Measurements from ENCODE around the gene EVA1C. TPM values are rescaled to one million over a fixed set of nuclear protein-coding genes. Genes with fewer than 3 reads are reported as not detected.
"Not testable (repeated sequence)": the region's sequence is repeated elsewhere in the genome, so short reads cannot be mapped to it uniquely, and the experiment has no call there.

The EVA1C gene
- total RNA-seq, 1 donor from 2014 or later = 0.38 TPM

GRCh38 chr21:32448803-32449594 lies 36.5 kb downstream of the EVA1C start:
- no peak for DNase-seq
- CTCF ChIA-PET = no interaction called here
- POLR2A ChIA-PET = no interaction called here
- Mint-ChIP-seq H3K4me3 (no peak overlapping the region), H3K27ac (no peak overlapping the region), H3K27me3 (no peaks in the 10 kb centered on the region), H3K36me3 (ENCODE audit: low read depth) (peaks cover under 1% of the 10 kb centered on the region), H3K4me1 (no peaks in the 10 kb centered on the region), H3K9me3 (peaks cover 2% of the 10 kb centered on the region)
- ATAC-seq (ENCODE audit: low read depth) = no peak
- no peak for TF ChIP-seq CTCF (IDR thresholded peaks at IDR 0.05)
- intact Hi-C loops (cut with micrococcal nuclease) = no loop called here

- H3K9me3 Mint-ChIP-seq; H3K27me3 Mint-ChIP-seq; H3K27ac Mint-ChIP-seq; intact Hi-C loops (cut with micrococcal nuclease); H3K36me3 Mint-ChIP-seq (ENCODE audit: low read depth); POLR2A ChIA-PET; CTCF ChIA-PET; ATAC-seq (ENCODE audit: low read depth); H3K4me3 Mint-ChIP-seq; DNase-seq; H3K4me1 Mint-ChIP-seq: not testable (repeated sequence)
Observed at GRCh38 chr21:32450881-32451701, 38.6 kb downstream of the EVA1C start.

GRCh38 chr21:32452191-32452590 lies 39.7 kb downstream of the EVA1C start:
- ATAC-seq (ENCODE audit: low read depth); intact Hi-C loops (cut with micrococcal nuclease); H3K27me3 Mint-ChIP-seq; H3K27ac Mint-ChIP-seq; POLR2A ChIA-PET; CTCF ChIA-PET; H3K9me3 Mint-ChIP-seq; H3K4me1 Mint-ChIP-seq; H3K36me3 Mint-ChIP-seq (ENCODE audit: low read depth); H3K4me3 Mint-ChIP-seq; DNase-seq: not testable (repeated sequence)

GRCh38 chr21:32452641-32453040 lies 40.1 kb downstream of the EVA1C start:
- no peak overlapping the region for H3K27ac Mint-ChIP-seq
- CTCF ChIA-PET = no interaction called here
- TF ChIP-seq CTCF (IDR thresholded peaks at IDR 0.05) = no peak

GRCh38 chr21:32455548-32455947 lies 43.0 kb downstream of the EVA1C start:
- Mint-ChIP-seq H3K36me3 (ENCODE audit: low read depth) (no peaks in the 10 kb centered on the region), H3K4me1 (no peaks in the 10 kb centered on the region), H3K4me3 (no peak overlapping the region), H3K9me3 (no peaks in the 10 kb centered on the region), H3K27ac (no peak overlapping the region), H3K27me3 (no peaks in the 10 kb centered on the region)
- TF ChIP-seq CTCF (IDR thresholded peaks at IDR 0.05) = no peak
- ChIA-PET CTCF (no interaction called here), POLR2A (no interaction called here)
- DNase-seq (no peak), ATAC-seq (ENCODE audit: low read depth) (no peak)
- intact Hi-C loops (cut with micrococcal nuclease) = no loop called here

More at GRCh38 chr21:32452641-32453040, 40.1 kb downstream of the EVA1C start:
- Mint-ChIP-seq H3K9me3 (no peaks in the 10 kb centered on the region), H3K36me3 (ENCODE audit: low read depth) (no peaks in the 10 kb centered on the region), H3K27me3 (no peaks in the 10 kb centered on the region), H3K4me1 (no peaks in the 10 kb centered on the region), H3K4me3 (no peak overlapping the region)
- intact Hi-C loops (cut with micrococcal nuclease) = no loop called here
- DNase-seq (no peak), ATAC-seq (ENCODE audit: low read depth) (no peak)
- POLR2A ChIA-PET = no interaction called here

- H3K27ac Mint-ChIP-seq = no peak overlapping the region
- H3K4me3 Mint-ChIP-seq = no peak overlapping the region
- H3K9me3 Mint-ChIP-seq = no peaks in the 10 kb centered on the region
- no peaks in the 10 kb centered on the region for H3K4me1 Mint-ChIP-seq
- no peak for TF ChIP-seq CTCF (IDR thresholded peaks at IDR 0.05)
- ChIA-PET CTCF (no interaction called here), POLR2A (no interaction called here)
- DNase-seq = no peak
- no peaks in the 10 kb centered on the region for H3K27me3 Mint-ChIP-seq
- no peak for ATAC-seq (ENCODE audit: low read depth)
- no peaks in the 10 kb centered on the region for H3K36me3 Mint-ChIP-seq (ENCODE audit: low read depth)
- intact Hi-C loops (cut with micrococcal nuclease) = no loop called here
Observed at GRCh38 chr21:32456497-32456918, 44.0 kb downstream of the EVA1C start.
